22Rv1 (cell line): Measurements from ENCODE around the gene TPRA1.

ENCODE experiments used
- H3K27ac ChIP-seq: fragments of 450-650 bp; 2 replicates; pipeline ENCODE4 v1.5.1; 2017
- ZFX ChIP-seq: fragments of 450-650 bp; IDR thresholded peaks from 2 replicates; pipeline ENCODE4 v1.6.1; 2017; ENCODE audit warnings: antibody characterized with exemption, borderline replicate concordance
- TF ChIP-seq, protein P1 (sequence below): fragments of 450-650 bp; IDR thresholded peaks from 2 replicates; pipeline ENCODE4 v1.5.1; 2017; ENCODE audit warnings: mild to moderate bottlenecking

The TPRA1 gene

DNA sequence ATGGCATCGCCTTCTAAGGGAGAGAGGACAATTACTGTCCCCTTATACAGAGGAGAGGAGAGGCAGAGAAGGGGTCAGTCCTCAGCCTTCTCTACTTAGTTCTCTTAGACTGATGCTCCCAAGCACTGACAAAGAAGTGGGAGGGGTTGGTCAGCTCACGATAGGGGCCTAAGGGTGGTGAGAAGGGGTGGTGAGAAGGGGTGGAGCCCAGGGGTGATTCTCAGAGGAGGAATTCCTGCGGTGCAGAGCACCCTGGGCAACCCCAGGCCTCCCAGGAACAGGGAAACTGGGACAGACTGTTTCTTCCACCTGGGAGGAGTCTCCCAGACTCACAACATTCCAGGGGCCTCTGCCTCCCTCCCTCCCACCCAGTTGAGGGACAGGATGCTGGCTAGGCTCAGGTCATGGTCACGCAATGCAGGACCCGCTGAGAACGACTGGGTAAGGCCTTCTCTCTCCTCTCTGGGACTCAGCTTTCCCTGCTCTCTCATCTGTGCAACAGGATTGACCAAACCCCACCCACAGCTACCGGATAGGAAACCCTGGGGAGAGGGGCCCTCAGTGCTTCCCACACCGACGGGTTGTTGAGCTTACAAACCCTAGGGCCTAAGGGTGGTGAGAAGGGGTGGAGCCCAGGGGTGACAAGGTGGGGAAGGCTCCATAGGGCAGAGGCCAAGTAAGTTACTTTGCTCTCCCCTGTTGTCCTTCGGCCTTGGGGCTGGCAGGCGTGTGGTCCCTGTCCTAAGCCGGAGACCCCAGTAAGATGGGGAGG, 1.5 kb downstream of the TPRA1 start:
- H3K27ac ChIP-seq = peak overlapping the region; percentile 96
- TF ChIP-seq ZFX = no peak
- TF ChIP-seq, protein P1, sequence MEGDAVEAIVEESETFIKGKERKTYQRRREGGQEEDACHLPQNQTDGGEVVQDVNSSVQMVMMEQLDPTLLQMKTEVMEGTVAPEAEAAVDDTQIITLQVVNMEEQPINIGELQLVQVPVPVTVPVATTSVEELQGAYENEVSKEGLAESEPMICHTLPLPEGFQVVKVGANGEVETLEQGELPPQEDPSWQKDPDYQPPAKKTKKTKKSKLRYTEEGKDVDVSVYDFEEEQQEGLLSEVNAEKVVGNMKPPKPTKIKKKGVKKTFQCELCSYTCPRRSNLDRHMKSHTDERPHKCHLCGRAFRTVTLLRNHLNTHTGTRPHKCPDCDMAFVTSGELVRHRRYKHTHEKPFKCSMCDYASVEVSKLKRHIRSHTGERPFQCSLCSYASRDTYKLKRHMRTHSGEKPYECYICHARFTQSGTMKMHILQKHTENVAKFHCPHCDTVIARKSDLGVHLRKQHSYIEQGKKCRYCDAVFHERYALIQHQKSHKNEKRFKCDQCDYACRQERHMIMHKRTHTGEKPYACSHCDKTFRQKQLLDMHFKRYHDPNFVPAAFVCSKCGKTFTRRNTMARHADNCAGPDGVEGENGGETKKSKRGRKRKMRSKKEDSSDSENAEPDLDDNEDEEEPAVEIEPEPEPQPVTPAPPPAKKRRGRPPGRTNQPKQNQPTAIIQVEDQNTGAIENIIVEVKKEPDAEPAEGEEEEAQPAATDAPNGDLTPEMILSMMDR = no peak

DNA sequence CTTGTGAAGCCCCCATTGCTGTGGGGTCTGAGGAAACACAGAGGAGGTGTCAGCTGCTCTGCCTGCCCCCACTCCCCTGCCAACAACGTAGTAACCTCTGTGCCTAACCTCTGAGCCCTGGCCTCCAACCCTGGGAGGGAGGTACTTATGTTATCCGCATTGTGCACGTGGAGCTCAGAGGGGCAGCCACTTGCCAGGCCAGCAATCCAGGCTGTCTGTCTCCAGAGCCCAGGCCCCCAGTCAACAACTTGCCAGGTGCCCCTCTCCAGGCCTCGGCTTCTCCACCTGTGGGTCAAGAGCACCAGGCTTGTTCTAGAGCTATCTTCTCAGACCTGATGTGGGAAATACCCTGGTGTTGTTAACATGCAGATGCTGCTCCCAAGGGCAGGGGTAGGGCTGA, 2.7 kb downstream of the TPRA1 start:
- H3K27ac ChIP-seq = no peak overlapping the region
- TF ChIP-seq, protein P1 = no peak
- no peak for TF ChIP-seq ZFX

DNA sequence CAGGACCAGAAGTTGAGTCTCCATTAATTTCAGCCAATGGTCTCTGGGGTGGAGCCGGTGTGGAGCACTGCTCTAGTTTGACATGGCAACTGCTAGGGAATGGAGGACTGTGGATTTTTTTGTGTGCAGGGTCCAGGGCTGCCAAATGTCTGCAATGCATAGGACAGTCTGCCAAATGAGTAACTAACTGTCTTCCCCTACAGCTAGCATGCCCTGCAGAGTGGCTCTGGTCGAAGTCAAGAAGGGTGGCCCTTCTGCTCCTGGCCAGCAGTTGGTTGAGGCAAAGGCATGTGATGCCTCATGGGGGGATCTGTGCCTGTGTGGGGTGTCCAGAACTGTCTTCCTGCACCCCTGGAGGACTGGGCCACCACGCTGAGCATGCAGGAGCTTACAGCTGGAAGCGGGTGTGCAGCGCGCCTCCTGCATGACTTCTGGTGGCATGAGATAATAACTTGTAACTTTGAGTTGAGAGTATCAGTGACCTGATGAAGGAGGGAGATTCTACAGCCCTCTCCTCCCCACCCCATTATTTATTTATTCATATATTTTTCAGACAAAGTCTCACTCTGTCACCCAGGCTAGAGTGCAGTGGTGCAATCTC, 4.6 kb downstream of the TPRA1 start:
- no peak overlapping the region for H3K27ac ChIP-seq
- no peak for TF ChIP-seq ZFX
- TF ChIP-seq, protein P1 = no peak

DNA sequence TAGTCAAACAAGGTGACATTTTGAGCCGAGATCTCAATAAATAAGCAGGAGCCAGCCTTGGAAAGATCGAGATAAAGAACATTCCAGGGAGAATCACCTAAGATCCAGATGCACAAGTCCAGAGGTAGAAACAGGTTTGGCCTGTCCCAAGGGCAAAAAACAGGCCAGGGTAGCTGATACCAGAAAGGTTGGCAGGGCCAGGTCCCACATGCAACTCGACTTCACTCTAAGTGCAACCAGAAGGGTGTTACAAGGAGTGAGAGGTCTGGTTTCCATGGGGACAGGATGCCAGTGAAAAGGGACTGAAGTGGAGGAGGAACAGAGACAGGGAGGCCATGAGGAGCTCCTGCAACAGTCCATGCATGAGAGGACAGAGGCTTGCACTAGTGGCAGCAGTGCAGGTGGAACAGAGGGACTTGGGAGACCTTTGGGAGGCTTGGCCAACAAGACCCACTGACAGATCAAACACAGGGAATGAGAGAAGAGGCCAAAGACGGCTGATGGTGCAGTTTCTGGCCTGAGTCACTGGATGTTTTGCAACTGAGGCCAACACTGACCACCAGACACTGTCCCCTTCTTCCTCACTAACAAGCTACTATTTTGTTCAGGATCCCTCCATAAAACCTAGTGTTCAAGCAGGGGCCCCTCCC, 5.2 kb downstream of the TPRA1 start:
- H3K27ac ChIP-seq = no peak overlapping the region
- TF ChIP-seq, protein P1 = no peak
- TF ChIP-seq ZFX = no peak

DNA sequence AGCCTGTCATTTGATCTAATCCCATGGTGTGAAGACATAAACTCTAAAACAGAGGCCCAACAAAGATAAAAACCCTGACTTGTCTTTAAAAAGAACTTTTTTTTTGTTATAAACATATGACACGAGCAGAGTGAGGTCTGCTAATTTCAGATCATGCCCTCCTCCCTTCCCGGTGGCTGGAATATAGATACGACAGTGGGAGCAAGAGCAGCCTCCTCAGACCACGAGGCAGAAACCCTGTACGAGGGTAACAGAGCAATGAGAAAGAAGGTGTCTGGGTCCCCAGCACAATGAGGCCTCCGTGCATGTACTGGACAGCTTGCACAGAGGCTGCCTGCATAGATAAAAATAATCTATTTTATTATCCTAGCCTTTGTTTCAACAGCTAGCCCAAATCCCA, 5.8 kb downstream of the TPRA1 start:
- no peak for TF ChIP-seq ZFX
- H3K27ac ChIP-seq = no peak overlapping the region

DNA sequence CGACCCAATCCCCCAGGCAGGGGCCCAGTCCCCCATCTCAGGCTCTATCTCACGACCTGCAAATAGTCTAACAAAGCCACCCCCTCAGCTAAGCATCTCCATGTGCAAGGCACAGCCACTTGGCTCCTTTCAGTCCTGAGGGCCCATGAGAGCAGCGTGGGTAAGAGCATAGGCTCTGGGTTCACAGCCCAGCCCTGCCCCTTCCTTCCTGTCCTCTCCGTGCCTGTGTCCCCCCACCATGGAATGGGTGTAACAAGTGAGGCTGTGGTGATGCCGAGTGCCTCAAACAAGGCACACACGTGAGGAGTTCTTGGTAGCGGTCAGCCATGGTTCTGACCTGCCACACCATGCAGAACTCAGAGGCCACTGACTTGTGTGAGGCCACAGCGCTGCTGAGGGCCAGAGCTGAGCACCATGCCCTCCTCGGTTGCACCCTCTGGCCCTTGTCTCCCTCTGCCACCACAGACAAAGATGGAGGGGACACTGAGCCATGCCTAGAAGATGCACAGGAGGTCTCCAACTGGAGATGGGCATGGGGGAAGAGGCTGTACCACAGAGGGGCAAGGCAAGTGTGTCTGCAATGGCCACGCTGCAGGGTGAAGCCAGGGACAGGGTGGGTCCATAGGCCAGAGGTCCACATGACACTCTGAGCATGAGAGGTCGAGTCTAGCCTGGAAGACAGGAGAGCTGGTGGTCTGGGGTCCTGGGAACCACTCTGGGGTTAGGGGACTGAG, 10.0 kb downstream of the TPRA1 start:
- TF ChIP-seq, protein P1 = no peak
- TF ChIP-seq ZFX = no peak
- no peak overlapping the region for H3K27ac ChIP-seq

DNA sequence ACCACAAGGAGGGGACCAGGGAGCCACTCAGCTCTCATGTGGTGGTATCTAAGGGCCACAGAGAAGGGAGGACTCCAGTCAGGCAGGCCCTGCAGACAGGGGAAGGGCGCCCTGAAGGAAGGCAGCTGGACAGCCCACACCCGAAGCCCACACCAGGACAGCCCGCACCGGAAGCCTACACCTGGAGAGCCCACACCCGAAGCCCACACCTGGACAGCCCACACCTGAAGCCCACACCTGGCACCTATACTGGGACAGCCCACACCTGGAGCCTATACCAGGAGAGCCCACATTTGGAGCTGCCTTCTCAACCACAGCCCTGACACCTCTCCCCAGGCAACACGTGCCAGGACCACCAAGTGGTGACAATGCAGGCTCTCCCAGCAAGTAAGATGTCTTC, 11.7 kb downstream of the TPRA1 start:
- H3K27ac ChIP-seq = no peak overlapping the region
- TF ChIP-seq, protein P1 = no peak
- no peak for TF ChIP-seq ZFX
